HCT116 (cell line): ENCODE measurements around the gene PHF14. TPM values are rescaled to one million over a fixed set of nuclear protein-coding genes. Genes with fewer than 3 reads are reported as not detected.

Source experiments
- ATAC-seq: fragments of 200-7000 bp; cut with Tn5 transposase; 2 replicates; pipeline ENCODE4 v1.9.1; 2020; ENCODE audit warnings: mild to moderate bottlenecking, moderate library complexity
- BruUV-seq: library from RNA; stranded (reverse); fragments of 400-500 nt; replicated peaks from 2 replicates; lab custom pipeline; 2021; lab: Mats Ljungman, UMichigan
- CTCF ChIA-PET: fragments of 300-600 bp; sonication (Branson Sonifier 250); formaldehyde crosslinking; loops from one replicate; lab custom pipeline; 2021; ENCODE audit warnings: antibody characterized with exemption; lab: Charles Lee
- POLR2A ChIA-PET: fragments of 300-600, 350-600 bp; sonication (Branson Sonifier 250); formaldehyde crosslinking; loops from one replicate; lab custom pipeline; 2021; ENCODE audit warnings: antibody characterized with exemption; lab: Charles Lee
- RAD21 ChIA-PET, 2 experiments: fragments of 300-600 bp; sonication (Branson Sonifier 250); formaldehyde crosslinking; loops; one replicate each; lab custom pipeline; 2023; ENCODE audit warnings: low total read pairs in 2 of 2; ENCODE audit not compliant: uncharacterized antibody in 2 of 2, unreplicated experiment in 2 of 2, low non-redundant PET in 1 of 2; lab: Charles Lee
- DNase-seq: peaks from one replicate; pipeline ENCODE4 v3.0.0-alpha.2; 2010; ENCODE audit warnings: low read depth, low spot score
- H2AFZ ChIP-seq: fragments of 200-600 bp; shearing (Covaris generic), sonication (generic); 2 replicates; pipeline ENCODE4 v1.6.1; 2017; ENCODE audit warnings: low read depth, mixed run types, mixed read lengths, antibody characterized with exemption, low read length; ENCODE audit not compliant: poor library complexity, severe bottlenecking
- H3K27ac ChIP-seq: 2 replicates; pipeline ENCODE4 v1.5.1; 2012; ENCODE audit warnings: low read depth, low read length
- H3K27me3 ChIP-seq: fragments of 200-600 bp; sonication (generic); 2 replicates; pipeline ENCODE4 v1.6.1; 2016; ENCODE audit warnings: mixed run types, low read length, mixed read lengths; ENCODE audit not compliant: insufficient read depth
- H3K36me3 ChIP-seq, 2 experiments: fragments of 200-500 bp in 1 of 2; fragments of 200-600 bp in 1 of 2; sonication (Bioruptor generic) in 1 of 2; sonication (generic) in 1 of 2; 2 replicates each; pipeline versions ENCODE4 v1.5.1 to v1.6.1; 2014 to 2016; ENCODE audit warnings: low read length in 2 of 2, inconsistent platforms in 1 of 2, mixed read lengths in 1 of 2, mixed run types in 1 of 2; ENCODE audit not compliant: insufficient read depth in 2 of 2, control insufficient read depth in 1 of 2
- H3K4me1 ChIP-seq, 2 experiments: fragments of 200-600 bp in 1 of 2; sonication (generic) in 1 of 2; 2 replicates each; pipeline versions ENCODE4 v1.5.1 to v1.6.1; 2012 to 2017; ENCODE audit warnings: low read length in 2 of 2, inconsistent platforms in 1 of 2, mild to moderate bottlenecking in 1 of 2, mixed read lengths in 1 of 2, mixed run types in 1 of 2, moderate library complexity in 1 of 2; ENCODE audit not compliant: insufficient read depth in 2 of 2, control insufficient read depth in 1 of 2
- H3K4me2 ChIP-seq: fragments of 200-600 bp; sonication (generic); 2 replicates; pipeline ENCODE4 v1.6.1; 2017; ENCODE audit warnings: mixed run types, low read length, mixed read lengths
- H3K4me3 ChIP-seq, 2 experiments: fragments of 200-600 bp in 1 of 2; sonication (generic) in 1 of 2; replicated peaks in 1 of 2; 2 replicates each; pipeline ENCODE4 v1.5.1; 2011 to 2016; ENCODE audit warnings: low read length in 2 of 2, control low read depth in 1 of 2, low read depth in 1 of 2, mild to moderate bottlenecking in 1 of 2, mixed read lengths in 1 of 2, mixed run types in 1 of 2
- H3K79me2 ChIP-seq: fragments of 200-600 bp; sonication (generic); 2 replicates; pipeline ENCODE4 v1.6.1; 2017; ENCODE audit warnings: mild to moderate bottlenecking, mixed run types, low read length, moderate library complexity, mixed read lengths; ENCODE audit not compliant: insufficient read depth
- H3K9ac ChIP-seq: fragments of 200-600 bp; sonication (generic); 2 replicates; pipeline ENCODE4 v1.6.1; 2016; ENCODE audit warnings: low read length, mixed read lengths
- H3K9me2 ChIP-seq: fragments of 200-600 bp; sonication (generic), shearing (Covaris generic); 2 replicates; pipeline ENCODE4 v1.6.1; 2017; ENCODE audit warnings: mixed run types, mild to moderate bottlenecking, moderate library complexity; ENCODE audit not compliant: insufficient read depth
- H3K9me3 ChIP-seq, 2 experiments: fragments of 200-500 bp in 1 of 2; fragments of 200-600 bp in 1 of 2; sonication (Bioruptor generic) in 1 of 2; sonication (generic) in 1 of 2; 2 replicates each; pipeline ENCODE4 v1.6.1; 2014 to 2017; ENCODE audit warnings: low read length in 2 of 2, mixed read lengths in 2 of 2, inconsistent platforms in 1 of 2, low read depth in 1 of 2, mild to moderate bottlenecking in 1 of 2, mixed run types in 1 of 2, moderate library complexity in 1 of 2; ENCODE audit not compliant: control insufficient read depth in 1 of 2, insufficient read depth in 1 of 2
- H4K20me1 ChIP-seq: fragments of 200-600 bp; sonication (generic), shearing (Covaris generic); 2 replicates; pipeline ENCODE4 v1.6.1; 2017; ENCODE audit warnings: mixed run types, mild to moderate bottlenecking, moderate library complexity; ENCODE audit not compliant: insufficient read depth
- CBX3 ChIP-seq: IDR thresholded peaks from 2 replicates; pipeline ENCODE4 v1.6.1; 2012; ENCODE audit warnings: low read depth
- CTCF ChIP-seq, 3 experiments: fragments of 200-600 bp in 1 of 3; sonication (generic) in 1 of 3; IDR thresholded peaks in 2 of 3; conservative IDR thresholded peaks in 1 of 3; 2 replicates each; pipeline ENCODE4 v1.5.1; 2012 to 2017; ENCODE audit warnings: low read depth in 2 of 3, low read length in 2 of 3, antibody characterized with exemption in 1 of 3, borderline replicate concordance in 1 of 3, control low read depth in 1 of 3, mild to moderate bottlenecking in 1 of 3, mixed read lengths in 1 of 3, mixed run types in 1 of 3, moderate library complexity in 1 of 3; ENCODE audit not compliant: insufficient read depth in 1 of 3
- EGR1 ChIP-seq: IDR thresholded peaks from 2 replicates; pipeline ENCODE4 v1.6.1; 2012; ENCODE audit warnings: low read depth
- ELF1 ChIP-seq: IDR thresholded peaks from 2 replicates; pipeline ENCODE4 v1.6.1; 2012; ENCODE audit warnings: low read depth, borderline replicate concordance
- EZH2 ChIP-seq: fragments of 200-600 bp; sonication (generic); IDR thresholded peaks from 2 replicates; pipeline ENCODE4 v1.6.1; 2017; ENCODE audit warnings: antibody characterized with exemption, mixed run types
- EZH2phosphoT487 ChIP-seq: fragments of 200-600 bp; IDR thresholded peaks from 2 replicates; pipeline ENCODE4 v1.6.1; 2018; ENCODE audit warnings: antibody characterized with exemption, borderline replicate concordance
- FOSL1 ChIP-seq: IDR thresholded peaks from 2 replicates; pipeline ENCODE4 v1.6.1; 2012; ENCODE audit warnings: low read depth
- JUND ChIP-seq: IDR thresholded peaks from 2 replicates; pipeline ENCODE4 v1.6.1; 2012
- MAX ChIP-seq: IDR thresholded peaks from 2 replicates; pipeline ENCODE4 v1.6.1; 2012
- POLR2A ChIP-seq: IDR thresholded peaks from 2 replicates; pipeline ENCODE4 v1.7.0; 2011; ENCODE audit warnings: borderline replicate concordance; ENCODE audit not compliant: insufficient read depth, insufficient read length; ENCODE audit errors: extremely low read depth
- RAD21 ChIP-seq: IDR thresholded peaks from 2 replicates; pipeline ENCODE4 v1.6.1; 2012; ENCODE audit warnings: low read depth, mild to moderate bottlenecking
- SRF ChIP-seq: IDR thresholded peaks from 2 replicates; pipeline ENCODE4 v1.6.1; 2012; ENCODE audit warnings: low read depth
- TCF7L2 ChIP-seq: IDR thresholded peaks from 2 replicates; pipeline ENCODE4 v1.7.0; 2011; ENCODE audit warnings: borderline replicate concordance, inconsistent platforms; ENCODE audit not compliant: insufficient read depth, insufficient read length; ENCODE audit errors: extremely low read depth
- YY1 ChIP-seq: IDR thresholded peaks from 2 replicates; pipeline ENCODE4 v1.6.1; 2011; ENCODE audit warnings: low read length, low read depth, moderate library complexity, mild to moderate bottlenecking; ENCODE audit not compliant: insufficient replicate concordance; ENCODE audit errors: extremely low read depth
- ZNF274 ChIP-seq: fragments of 200-500 bp; sonication (Bioruptor generic); IDR thresholded peaks from 2 replicates; pipeline ENCODE4 v1.6.1; 2014; ENCODE audit warnings: mild to moderate bottlenecking, low read depth, low read length, inconsistent platforms
- intact Hi-C: fragments of 100-400 bp; cut with micrococcal nuclease; formaldehyde crosslinking; loops from 2 replicates; pipeline ENCODE4 v1.10.0; 2022
- total RNA-seq: library from RNA; stranded (reverse); gene quantifications from one replicate; pipeline ENCODE4 v1.2.1, GENCODE V29; 2021; ENCODE audit not compliant: unreplicated experiment
- TF ChIP-seq, protein P1 (sequence below): IDR thresholded peaks from 2 replicates; pipeline ENCODE4 v1.6.1; 2011; ENCODE audit warnings: mild to moderate bottlenecking, low read length, moderate library complexity; ENCODE audit not compliant: insufficient replicate concordance; ENCODE audit errors: extremely low read depth

The PHF14 gene
- total RNA-seq, 1 experiment from 2014 or later, result 13.8 TPM

DNA sequence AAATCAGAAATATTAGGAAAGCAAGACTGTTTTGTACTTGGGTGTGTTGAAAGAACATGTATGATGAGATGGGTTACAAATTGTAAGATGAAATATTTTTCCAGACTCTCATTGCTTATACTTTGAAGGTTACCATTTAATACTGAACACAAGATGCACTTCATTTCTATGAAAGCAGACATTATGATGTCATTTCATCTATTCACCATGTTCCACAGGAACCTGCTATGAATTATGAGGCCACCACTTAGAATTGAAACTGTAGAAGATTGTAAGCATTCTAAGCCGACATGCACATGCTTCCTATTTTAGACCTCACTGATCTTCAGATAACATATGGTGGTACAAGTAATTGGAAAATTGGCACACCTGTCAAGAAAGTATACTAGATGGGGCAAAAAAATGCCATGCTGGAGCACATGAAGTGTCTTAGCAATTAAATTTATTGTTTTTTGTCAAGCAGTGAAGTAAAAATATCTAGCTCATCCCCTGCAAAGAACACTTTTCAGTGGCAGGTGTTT is 195.0 kb downstream of the PHF14 start:
- Histone ChIP-seq H3K27me3 (no peaks in the 10 kb centered on the region), H3K4me3 (no peak overlapping the region), H2AFZ (no peak overlapping the region), H3K9me3 (no peaks in the 10 kb centered on the region), H3K36me3 (no peaks in the 10 kb centered on the region), H3K9ac (no peak overlapping the region), H3K79me2 (no peaks in the 10 kb centered on the region), H3K4me1 (no peaks in the 10 kb centered on the region), H4K20me1 (no peaks in the 10 kb centered on the region; the same call in 1 of the 2 replicates), H3K4me2 (no peak overlapping the region), H3K27ac (no peak overlapping the region), H3K9me2 (no peaks in the 10 kb centered on the region)
- TF ChIP-seq RAD21 (no peak), ZNF274 (no peak), MAX (no peak), POLR2A (no peak), EZH2phosphoT487 (no peak)
- intact Hi-C loops, result no loop called here
- CTCF ChIA-PET, result no interaction called here
- no TSS peak for BruUV-seq
- POLR2A ChIA-PET, result no interaction called here
- RAD21 ChIA-PET, result no interaction called here
- DNase-seq, result no peak
- ATAC-seq, result no peak

DNA sequence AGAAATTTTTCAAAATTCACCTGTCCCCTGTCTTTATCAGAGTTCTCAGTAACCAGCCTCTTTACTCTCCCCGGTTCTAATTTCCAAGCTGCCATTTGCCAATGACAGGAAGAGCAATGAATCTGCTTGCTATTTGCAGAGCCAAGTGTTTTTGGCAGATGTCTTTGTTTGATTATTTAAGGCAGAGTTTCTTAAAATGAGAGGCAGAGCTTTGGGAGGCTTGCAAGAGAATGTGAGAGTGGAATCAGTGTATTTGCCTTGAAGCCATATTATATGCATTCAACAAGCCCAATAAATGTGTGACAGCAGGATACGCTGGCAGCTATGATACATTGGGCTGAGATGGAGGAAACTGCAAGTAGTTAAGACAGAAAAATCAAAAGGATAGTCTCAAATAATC is 196.5 kb downstream of the PHF14 start:
- no peaks in the 10 kb centered on the region for H3K4me1 ChIP-seq
- H3K4me2 ChIP-seq, result no peak overlapping the region
- H3K4me3 ChIP-seq, result no peak overlapping the region
- H3K9me3 ChIP-seq, result no peaks in the 10 kb centered on the region
- no peak overlapping the region for H2AFZ ChIP-seq
- no peak overlapping the region for H3K27ac ChIP-seq
- H3K9ac ChIP-seq, result no peak overlapping the region
- POLR2A ChIA-PET, result no interaction called here
- H3K27me3 ChIP-seq, result no peaks in the 10 kb centered on the region
- intact Hi-C loops, result no loop called here
- CTCF ChIA-PET, result no interaction called here
- ATAC-seq (no peak), DNase-seq (no peak)
- no peaks in the 10 kb centered on the region; the same call in 1 of the 2 replicates for H4K20me1 ChIP-seq
- no peak for TF ChIP-seq YY1
- no peak for TF ChIP-seq ZNF274
- no peak for TF ChIP-seq EGR1
- TF ChIP-seq TCF7L2, result no peak
- TF ChIP-seq SRF, result no peak
- no peak for TF ChIP-seq MAX
- no peak for TF ChIP-seq RAD21
- TF ChIP-seq, protein P1, sequence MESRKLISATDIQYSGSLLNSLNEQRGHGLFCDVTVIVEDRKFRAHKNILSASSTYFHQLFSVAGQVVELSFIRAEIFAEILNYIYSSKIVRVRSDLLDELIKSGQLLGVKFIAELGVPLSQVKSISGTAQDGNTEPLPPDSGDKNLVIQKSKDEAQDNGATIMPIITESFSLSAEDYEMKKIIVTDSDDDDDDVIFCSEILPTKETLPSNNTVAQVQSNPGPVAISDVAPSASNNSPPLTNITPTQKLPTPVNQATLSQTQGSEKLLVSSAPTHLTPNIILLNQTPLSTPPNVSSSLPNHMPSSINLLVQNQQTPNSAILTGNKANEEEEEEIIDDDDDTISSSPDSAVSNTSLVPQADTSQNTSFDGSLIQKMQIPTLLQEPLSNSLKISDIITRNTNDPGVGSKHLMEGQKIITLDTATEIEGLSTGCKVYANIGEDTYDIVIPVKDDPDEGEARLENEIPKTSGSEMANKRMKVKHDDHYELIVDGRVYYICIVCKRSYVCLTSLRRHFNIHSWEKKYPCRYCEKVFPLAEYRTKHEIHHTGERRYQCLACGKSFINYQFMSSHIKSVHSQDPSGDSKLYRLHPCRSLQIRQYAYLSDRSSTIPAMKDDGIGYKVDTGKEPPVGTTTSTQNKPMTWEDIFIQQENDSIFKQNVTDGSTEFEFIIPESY, result no peak
- TF ChIP-seq CTCF (IDR thresholded peaks at IDR 0.05 in 2 of 3, conservative IDR thresholded peaks at IDR 0.05 in 1 of 3; ENCODE audit: borderline replicate concordance in 1 of 3, insufficient read depth in 1 of 3, low read depth in 2 of 3, low read length in 2 of 3), result no peak
- TF ChIP-seq ELF1, result no peak
- no peak for TF ChIP-seq CBX3
- no peak for TF ChIP-seq EZH2
- no peak for TF ChIP-seq JUND
- no peak for TF ChIP-seq FOSL1
- no peak for TF ChIP-seq POLR2A
- no peaks in the 10 kb centered on the region for H3K79me2 ChIP-seq
- RAD21 ChIA-PET, result no interaction called here
- no peaks in the 10 kb centered on the region for H3K9me2 ChIP-seq
- no TSS peak for BruUV-seq
- no peaks in the 10 kb centered on the region for H3K36me3 ChIP-seq
